MM.1S (cell line): ENCODE data around the gene PPP2R3B.
"Not testable (repeated sequence)": the region's sequence is repeated elsewhere in the genome, so short reads cannot be mapped to it uniquely, and the experiment has no call there.

Source experiments
- DNase-seq: peaks from one replicate; pipeline ENCODE4 v3.0.0-alpha.2; 2015
- H2AFZ ChIP-seq: fragments of 300-600 bp; sonication (generic); 2 replicates; pipeline ENCODE4 v1.6.0; 2016; ENCODE audit warnings: antibody characterized with exemption, low read length
- H3F3A ChIP-seq: fragments of 300-600 bp; sonication (generic); 2 replicates; pipeline ENCODE4 v1.6.1; 2016; ENCODE audit warnings: mild to moderate bottlenecking, antibody characterized with exemption, low read length, moderate library complexity, mixed read lengths; ENCODE audit not compliant: insufficient read depth
- H3K27ac ChIP-seq: fragments of 300-600 bp; sonication (generic); 2 replicates; pipeline ENCODE4 v1.5.1; 2016; ENCODE audit warnings: mild to moderate bottlenecking, low read length
- H3K27me3 ChIP-seq: fragments of 300-600 bp; sonication (generic); replicated peaks from 2 replicates; pipeline ENCODE4 v1.6.0; 2016; ENCODE audit warnings: low read length; ENCODE audit not compliant: insufficient read depth
- H3K36me3 ChIP-seq: fragments of 300-600 bp; sonication (generic); replicated peaks from 2 replicates; pipeline ENCODE4 v1.6.1; 2016; ENCODE audit warnings: mild to moderate bottlenecking, low read length, mixed read lengths; ENCODE audit not compliant: insufficient read depth
- H3K4me1 ChIP-seq: fragments of 300-600 bp; sonication (generic); 2 replicates; pipeline ENCODE4 v1.6.1; 2016; ENCODE audit warnings: low read length, mixed read lengths
- H3K4me2 ChIP-seq: fragments of 300-600 bp; sonication (generic); 2 replicates; pipeline ENCODE4 v1.6.0; 2016; ENCODE audit warnings: low read depth, low read length
- H3K4me3 ChIP-seq: fragments of 300-600 bp; sonication (generic); 2 replicates; pipeline ENCODE4 v1.5.1; 2016; ENCODE audit warnings: low read length, mixed read lengths
- H3K79me2 ChIP-seq: fragments of 300-600 bp; sonication (generic); 2 replicates; pipeline ENCODE4 v1.6.1; 2016; ENCODE audit warnings: mixed run types, low read length, mixed read lengths
- H3K9ac ChIP-seq: fragments of 300-600 bp; sonication (generic); 2 replicates; pipeline ENCODE4 v1.6.1; 2016; ENCODE audit warnings: low read length, mixed read lengths
- H3K9me2 ChIP-seq: fragments of 300-600 bp; sonication (generic); replicated peaks from 2 replicates; pipeline ENCODE4 v1.6.1; 2016; ENCODE audit warnings: mild to moderate bottlenecking, low read length, mixed read lengths; ENCODE audit not compliant: insufficient read depth
- H3K9me3 ChIP-seq: fragments of 300-600 bp; sonication (generic); replicated peaks from 2 replicates; pipeline ENCODE4 v1.6.1; 2016; ENCODE audit warnings: mild to moderate bottlenecking, low read length, mixed read lengths; ENCODE audit not compliant: insufficient read depth
- H4K20me1 ChIP-seq: fragments of 300-600 bp; sonication (generic); 2 replicates; pipeline ENCODE4 v1.6.1; 2016; ENCODE audit warnings: mild to moderate bottlenecking, low read length, moderate library complexity, mixed read lengths; ENCODE audit not compliant: insufficient read depth
- CTCF ChIP-seq: fragments of 300-600 bp; sonication (generic); IDR thresholded peaks from 2 replicates; pipeline ENCODE4 v1.5.1; 2016; ENCODE audit warnings: antibody characterized with exemption, low read length, mixed read lengths
- EZH2 ChIP-seq: fragments of 300-600 bp; sonication (generic); optimal IDR thresholded peaks from 2 replicates; pipeline ENCODE3; 2017; ENCODE audit warnings: low read depth, mild to moderate bottlenecking, antibody characterized with exemption, low read length, mixed read lengths
- EZH2phosphoT487 ChIP-seq: fragments of 300-600 bp; sonication (generic); IDR thresholded peaks from 2 replicates; pipeline ENCODE4 v1.6.1; 2018; ENCODE audit warnings: antibody characterized with exemption, low read length

PPP2R3B gene

GRCh38 chrX:378443-378842 is 8.3 kb downstream of the PPP2R3B start:
- H3K4me3 ChIP-seq, result no peak overlapping the region
- DNase-seq, result no peak
- H3K9me3 ChIP-seq, result no peaks in the 10 kb centered on the region
- H3K36me3 ChIP-seq, result no peaks in the 10 kb centered on the region
- H3K9me2 ChIP-seq, result no peaks in the 10 kb centered on the region
- no peaks in the 10 kb centered on the region for H3F3A ChIP-seq
- TF ChIP-seq CTCF (no peak), EZH2phosphoT487 (no peak), EZH2 (no peak)
- H3K79me2 ChIP-seq, result no peaks in the 10 kb centered on the region
- no peaks in the 10 kb centered on the region for H4K20me1 ChIP-seq
- no peak overlapping the region for H3K27ac ChIP-seq
- no peak overlapping the region for H3K4me2 ChIP-seq
- no peaks in the 10 kb centered on the region for H3K4me1 ChIP-seq
- H2AFZ ChIP-seq, result no peak overlapping the region
- no peaks in the 10 kb centered on the region for H3K27me3 ChIP-seq
- no peak overlapping the region for H3K9ac ChIP-seq

- H3K79me2 ChIP-seq, DNase-seq: not testable (repeated sequence)
Observed at GRCh38 chrX:376206-376605, 10.5 kb downstream of the PPP2R3B start.

GRCh38 chrX:375181-376036 is 11.3 kb downstream of the PPP2R3B start:
- no peak overlapping the region for H3K4me3 ChIP-seq

More at GRCh38 chrX:376206-376605, 10.5 kb downstream of the PPP2R3B start:
- H3K9me3 ChIP-seq, H3K9ac ChIP-seq, H3F3A ChIP-seq, H3K27me3 ChIP-seq, H3K36me3 ChIP-seq, H2AFZ ChIP-seq, H4K20me1 ChIP-seq, H3K27ac ChIP-seq, H3K4me2 ChIP-seq, H3K9me2 ChIP-seq, H3K4me1 ChIP-seq, H3K4me3 ChIP-seq: not testable (repeated sequence)

More at GRCh38 chrX:375181-376036, 11.3 kb downstream of the PPP2R3B start:
- H3K36me3 ChIP-seq, result no peaks in the 10 kb centered on the region
- DNase-seq, result no peak
- H3K79me2 ChIP-seq, result no peaks in the 10 kb centered on the region
- no peaks in the 10 kb centered on the region for H3K9me3 ChIP-seq
- no peak overlapping the region for H3K9ac ChIP-seq
- no peaks in the 10 kb centered on the region for H3F3A ChIP-seq
- no peaks in the 10 kb centered on the region for H3K27me3 ChIP-seq
- no peak overlapping the region for H3K4me2 ChIP-seq
- H3K27ac ChIP-seq, result no peak overlapping the region
- no peaks in the 10 kb centered on the region for H3K4me1 ChIP-seq
- H3K9me2 ChIP-seq, result no peaks in the 10 kb centered on the region
- no peaks in the 10 kb centered on the region for H4K20me1 ChIP-seq
- H2AFZ ChIP-seq, result no peak overlapping the region
- TF ChIP-seq EZH2phosphoT487, result no peak
- TF ChIP-seq EZH2, result no peak
- no peak for TF ChIP-seq CTCF
